T-cell (primary cell): ENCODE measurements around the gene ZNF827. TPM values are rescaled to one million over a fixed set of nuclear protein-coding genes. Genes with fewer than 3 reads are reported as not detected.

Source experiments
- ATAC-seq, 4 experiments: fragments of 200-7000 bp in 3 of 4; fragments of 150-1000 bp in 1 of 4; cut with Tn5 transposase; replicated peaks in 1 of 4; 1 replicate in 3 of 4; 2 replicates in 1 of 4; pipeline ENCODE4 v1.10.0; 2021; ENCODE audit warnings: moderate library complexity in 3 of 4, mild to moderate bottlenecking in 2 of 4, moderate number of reproducible peaks in 1 of 4
- CTCF ChIA-PET, 2 donors: fragments of 300-600 bp; sonication (Branson Sonifier 250); formaldehyde crosslinking; loops; one replicate each; lab custom pipeline; 2022; ENCODE audit warnings: antibody characterized with exemption in 2 of 2; lab: Charles Lee
- POLR2A ChIA-PET, 2 donors: fragments of 300-600 bp; sonication (Branson Sonifier 250); formaldehyde crosslinking; loops; one replicate each; lab custom pipeline; 2022; ENCODE audit warnings: antibody characterized with exemption in 2 of 2; lab: Charles Lee
- DNase-seq, 35 experiments: peaks; one replicate each; pipeline versions ENCODE4 v3.0.0 to v3.0.0-alpha.2; 2013 to 2023
- H3K27ac ChIP-seq: one replicate; pipeline ENCODE4 v1.5.1; 2013; ENCODE audit warnings: low read length
- H3K27me3 ChIP-seq, 2 experiments: replicated peaks in 1 of 2; 1 replicate in 1 of 2; 2 replicates in 1 of 2; pipeline versions ENCODE4 v1.6.1 to v1.7.0; 2013; ENCODE audit warnings: low read length in 1 of 2, mixed read lengths in 1 of 2; ENCODE audit not compliant: control insufficient read depth in 2 of 2, insufficient read depth in 2 of 2; ENCODE audit errors: extremely low read depth in 1 of 2
- H3K36me3 ChIP-seq, 2 donors: 1 replicate in 1 of 2; 2 replicates in 1 of 2; pipeline versions ENCODE4 v1.6.1 to v1.7.0; 2013; ENCODE audit warnings: low read length in 1 of 2; ENCODE audit not compliant: control insufficient read depth in 2 of 2, insufficient read depth in 1 of 2; ENCODE audit errors: extremely low read depth in 1 of 2
- H3K4me1 ChIP-seq, 2 experiments: 1 replicate in 1 of 2; 2 replicates in 1 of 2; pipeline versions ENCODE4 v1.6.1 to v1.7.0; 2013; ENCODE audit warnings: low read length in 2 of 2, mixed read lengths in 1 of 2; ENCODE audit not compliant: insufficient read depth in 2 of 2, control insufficient read depth in 1 of 2; ENCODE audit errors: extremely low read depth in 1 of 2
- H3K4me3 ChIP-seq, 2 donors: 1 replicate in 1 of 2; 2 replicates in 1 of 2; pipeline versions ENCODE4 v1.5.1 to v1.7.0; 2013; ENCODE audit warnings: mild to moderate bottlenecking in 2 of 2, low read length in 1 of 2, moderate library complexity in 1 of 2; ENCODE audit not compliant: control insufficient read depth in 1 of 2; ENCODE audit errors: extremely low read depth in 1 of 2
- H3K9me3 ChIP-seq: 2 replicates; pipeline ENCODE4 v1.7.0; 2013
- H3K27ac Mint-ChIP-seq, 2 donors: one replicate each; pipeline ENCODE4 v1.8.0; 2020 to 2021; ENCODE audit warnings: mild to moderate bottlenecking in 2 of 2, mixed read lengths in 2 of 2
- H3K27me3 Mint-ChIP-seq, 2 donors: one replicate each; pipeline ENCODE4 v1.8.0; 2021 to 2022; ENCODE audit warnings: mixed read lengths in 2 of 2
- H3K36me3 Mint-ChIP-seq: one replicate; pipeline ENCODE4 v1.8.0; 2021; ENCODE audit warnings: mixed read lengths
- H3K4me1 Mint-ChIP-seq, 3 donors: one replicate each; pipeline ENCODE4 v1.8.0; 2020 to 2022; ENCODE audit warnings: mixed read lengths in 3 of 3, mild to moderate bottlenecking in 1 of 3
- H3K4me3 Mint-ChIP-seq, 3 donors: one replicate each; pipeline ENCODE4 v1.8.0; 2020 to 2022; ENCODE audit warnings: mild to moderate bottlenecking in 3 of 3, mixed read lengths in 3 of 3, moderate library complexity in 3 of 3
- H3K9me3 Mint-ChIP-seq, 3 donors: one replicate each; pipeline ENCODE4 v1.8.0; 2020 to 2022; ENCODE audit warnings: mixed read lengths in 3 of 3
- WGBS: methylation state at CpG from one replicate; pipeline ENCODE4 v1.1.5; 2013; ENCODE audit warnings: missing lambda C conversion rate; ENCODE audit not compliant: insufficient coverage; 5-methylcytosine and 5-hydroxymethylcytosine counted together
- total RNA-seq, 35 experiments: library from RNA in 6 of 35; stranded (reverse) in 6 of 35; fragments of 120-200 nt in 1 of 35; gene quantifications; one replicate each; pipeline versions ENCODE4 v1.2.1 to v1.2.4 and lab custom pipeline; 2013 to 2026

Gene ZNF827
- total RNA-seq, 5 donors from 2014 or later (not counting 1 experiment from before 2014, with no cell fraction given): 17.3 to 24.8 (median 18.5) TPM

DNA sequence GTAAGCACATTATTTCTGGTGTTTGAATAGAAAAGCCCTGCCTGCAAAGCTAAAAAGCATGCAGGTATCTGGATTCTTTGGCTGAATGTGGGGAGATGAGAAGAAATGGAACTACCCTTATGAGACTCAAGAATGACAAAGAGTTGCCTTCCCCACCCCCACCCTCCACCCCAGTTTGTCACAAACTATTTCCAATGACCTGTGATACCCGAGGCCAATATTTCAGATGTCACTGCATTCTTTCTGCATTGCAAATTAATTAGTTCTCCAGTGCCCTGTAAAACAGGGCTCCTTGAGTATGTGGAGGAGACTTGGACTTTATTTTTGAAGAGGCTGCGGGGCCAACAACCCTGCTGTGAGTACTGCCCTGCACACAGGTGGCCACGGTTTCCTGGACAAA is 116.4 kb downstream of the ZNF827 start:
- CTCF ChIA-PET: no interaction called here
- no peak for ATAC-seq
- Mint-ChIP-seq H3K27ac (no peak overlapping the region), H3K9me3 (no peaks in the 10 kb centered on the region), H3K4me3 (no peak overlapping the region), H3K4me1 (peaks cover 0 to 7% (median 0%) of the 10 kb centered on the region in 3 donors), H3K36me3 (peaks cover 74% of the 10 kb centered on the region), H3K27me3 (no peaks in the 10 kb centered on the region)
- no peak overlapping the region for H3K27ac ChIP-seq
- POLR2A ChIA-PET: no interaction called here
- 63% methylated on average over 2 of the region's 3 CpGs for WGBS
- H3K4me3 ChIP-seq: no peak overlapping the region
- H3K4me1 ChIP-seq: no peaks in the 10 kb centered on the region
- H3K27me3 ChIP-seq: no peaks in the 10 kb centered on the region
- DNase-seq: no peak
- no peaks in the 10 kb centered on the region for H3K9me3 ChIP-seq
- peaks cover 5 to 15% of the 10 kb centered on the region in 2 donors for H3K36me3 ChIP-seq

DNA sequence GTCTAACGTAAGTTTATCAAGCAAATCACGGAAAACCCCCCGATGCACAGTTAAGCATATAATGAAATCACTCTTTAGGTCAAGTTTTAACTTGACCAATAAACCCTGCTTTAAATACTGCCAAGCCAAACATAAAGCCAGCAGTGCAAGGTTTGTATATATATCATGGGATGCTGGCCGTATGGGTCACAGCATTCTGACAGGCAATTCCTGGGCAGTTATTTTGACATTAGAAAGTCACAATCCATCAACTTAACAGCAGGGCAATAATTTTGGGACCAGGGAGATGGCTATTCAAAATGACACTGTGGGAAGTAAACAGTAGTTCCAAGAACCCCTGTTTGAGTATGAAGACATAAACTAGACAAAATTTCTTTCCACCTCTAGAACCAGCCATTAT is 116.9 kb downstream of the ZNF827 start:
- 100% methylated on average over 1 of the region's 4 CpGs for WGBS
- DNase-seq: no peak
- Histone ChIP-seq H3K36me3 (peaks cover 5 to 15% of the 10 kb centered on the region in 2 donors), H3K4me1 (no peaks in the 10 kb centered on the region), H3K27me3 (no peaks in the 10 kb centered on the region), H3K4me3 (no peak overlapping the region), H3K9me3 (no peaks in the 10 kb centered on the region), H3K27ac (no peak overlapping the region)
- CTCF ChIA-PET: interaction anchor here in 1 of 2 donors (0.8 kb wide), 1 partner anchor 21 kb away, joined by 3 read pairs; no protein-coding TSS in a partner anchor
- ATAC-seq: no peak
- Mint-ChIP-seq H3K27me3 (no peaks in the 10 kb centered on the region), H3K36me3 (peaks cover 76% of the 10 kb centered on the region), H3K4me1 (peaks cover 0 to 7% (median 0%) of the 10 kb centered on the region in 3 donors), H3K9me3 (no peaks in the 10 kb centered on the region), H3K27ac (no peak overlapping the region), H3K4me3 (no peak overlapping the region)
- POLR2A ChIA-PET: interaction anchor here in 1 of 2 donors (0.6 kb wide), 1 partner anchor 11 kb away, joined by 4 read pairs; no protein-coding TSS in a partner anchor

DNA sequence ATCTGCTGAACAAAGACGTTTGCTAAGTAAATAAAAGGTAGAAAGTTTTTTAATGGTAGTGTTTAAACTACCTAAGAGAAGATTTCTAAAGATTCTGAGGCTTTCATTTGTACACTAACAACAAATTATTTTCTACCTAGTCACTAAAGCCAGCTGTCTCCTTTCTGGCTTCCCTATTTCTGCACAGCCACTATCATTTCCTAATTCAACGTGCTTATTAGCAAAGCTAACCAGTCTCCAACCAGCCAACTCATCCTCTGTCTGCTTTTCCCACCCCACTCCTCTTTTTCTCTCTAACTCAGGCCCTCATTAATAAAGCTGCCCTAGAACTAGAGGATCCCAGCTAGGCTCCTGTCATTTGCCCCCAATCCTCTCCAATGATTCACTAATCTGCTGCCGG is 118.2 kb downstream of the ZNF827 start:
- Mint-ChIP-seq H3K36me3 (peaks cover 79% of the 10 kb centered on the region), H3K27ac (no peak overlapping the region)
- H3K27ac ChIP-seq: no peak overlapping the region

DNA sequence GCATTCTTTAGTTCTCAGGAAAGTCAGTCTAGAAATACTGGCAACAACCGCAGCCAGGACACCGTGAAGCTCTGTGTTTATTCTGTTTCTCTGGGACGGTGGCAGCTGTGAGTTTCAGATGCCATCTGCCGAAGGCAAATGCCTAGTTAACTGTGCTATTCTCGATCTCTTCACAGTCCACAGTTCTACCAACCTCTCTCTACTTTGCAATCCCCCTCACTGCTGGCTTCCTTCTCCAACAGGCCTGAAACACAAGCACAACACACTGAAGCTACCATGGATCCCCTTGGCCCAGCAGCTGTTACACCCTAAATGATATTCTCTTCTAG is 118.8 kb downstream of the ZNF827 start:
- ChIA-PET CTCF (no interaction called here), POLR2A (no interaction called here)
- H3K9me3 ChIP-seq: no peaks in the 10 kb centered on the region
- Mint-ChIP-seq H3K27me3 (no peaks in the 10 kb centered on the region), H3K36me3 (peaks cover 79% of the 10 kb centered on the region), H3K4me1 (peaks cover 0 to 2% (median 0%) of the 10 kb centered on the region in 3 donors), H3K4me3 (no peak overlapping the region), H3K27ac (no peak overlapping the region), H3K9me3 (no peaks in the 10 kb centered on the region)
- no peak overlapping the region for H3K27ac ChIP-seq
- 100% methylated on average over 5 of the region's 5 CpGs for WGBS
- H3K4me3 ChIP-seq: no peak overlapping the region
- H3K27me3 ChIP-seq: no peaks in the 10 kb centered on the region
- DNase-seq: no peak
- H3K36me3 ChIP-seq: peaks cover 5 to 19% of the 10 kb centered on the region in 2 donors
- no peaks in the 10 kb centered on the region for H3K4me1 ChIP-seq
- ATAC-seq: no peak

More for the DNA sequence above, 118.2 kb downstream of the ZNF827 start:
- WGBS: 90% methylated on average over 2 of the region's 3 CpGs
- ChIA-PET CTCF (no interaction called here), POLR2A (no interaction called here)
- Histone ChIP-seq H3K9me3 (no peaks in the 10 kb centered on the region), H3K27me3 (no peaks in the 10 kb centered on the region), H3K36me3 (peaks cover 5 to 19% of the 10 kb centered on the region in 2 donors), H3K4me1 (no peaks in the 10 kb centered on the region), H3K4me3 (no peak overlapping the region)
- DNase-seq (no peak), ATAC-seq (no peak)
- H3K4me3 Mint-ChIP-seq: no peak overlapping the region
- H3K4me1 Mint-ChIP-seq: peaks cover 0 to 7% (median 0%) of the 10 kb centered on the region in 3 donors
- H3K27me3 Mint-ChIP-seq: no peaks in the 10 kb centered on the region
- no peaks in the 10 kb centered on the region for H3K9me3 Mint-ChIP-seq

DNA sequence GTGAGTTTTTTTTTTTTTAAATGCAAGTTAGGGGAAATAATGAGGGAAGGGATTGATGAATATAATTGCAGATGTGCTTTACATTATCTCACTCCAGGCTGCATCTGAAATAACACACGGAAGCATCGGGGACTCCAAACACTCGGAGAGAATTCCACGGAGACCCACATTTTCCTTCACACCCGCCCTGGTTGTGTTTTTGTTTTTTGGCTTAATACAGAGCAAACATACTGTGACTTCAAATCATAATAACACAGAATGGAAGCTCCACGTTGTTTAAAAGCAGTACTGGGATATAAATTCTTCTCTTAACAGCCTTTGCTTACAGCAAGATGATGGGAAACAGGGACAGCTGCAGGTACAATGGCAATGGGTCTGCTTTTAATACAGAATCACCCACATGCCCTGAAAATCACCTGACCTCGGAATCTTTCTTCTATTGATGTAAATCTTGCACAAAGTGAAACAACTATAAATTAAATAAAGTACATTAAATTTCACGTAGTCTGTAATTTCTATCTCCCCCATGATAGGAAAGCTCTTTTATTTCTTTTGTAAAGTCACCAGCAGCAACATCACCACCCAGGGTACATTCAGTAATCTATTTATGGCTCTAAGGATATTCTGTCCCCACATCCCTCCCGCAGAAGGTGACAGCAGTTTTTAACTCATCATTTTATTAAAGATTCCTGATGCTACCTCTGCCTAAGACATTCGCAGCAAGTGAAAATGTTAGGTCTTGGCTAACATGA is 119.3 kb downstream of the ZNF827 start:
- DNase-seq (no peak), ATAC-seq (no peak)
- Histone ChIP-seq H3K4me1 (no peaks in the 10 kb centered on the region), H3K27me3 (no peaks in the 10 kb centered on the region), H3K4me3 (no peak overlapping the region), H3K36me3 (peaks cover 5 to 20% of the 10 kb centered on the region in 2 donors), H3K9me3 (no peaks in the 10 kb centered on the region), H3K27ac (no peak overlapping the region)
- H3K4me1 Mint-ChIP-seq: no peaks in the 10 kb centered on the region
- H3K27ac Mint-ChIP-seq: no peak overlapping the region
- peaks cover 80% of the 10 kb centered on the region for H3K36me3 Mint-ChIP-seq
- H3K4me3 Mint-ChIP-seq: no peak overlapping the region
- CTCF ChIA-PET: interaction anchor here in 1 of 2 donors (0.6 kb wide), 1 partner anchor 203 kb away, joined by 5 read pairs; no protein-coding TSS in a partner anchor
- POLR2A ChIA-PET: no interaction called here
- H3K9me3 Mint-ChIP-seq: no peaks in the 10 kb centered on the region
- no peaks in the 10 kb centered on the region for H3K27me3 Mint-ChIP-seq
- 100% methylated on average over 1 of the region's 10 CpGs for WGBS

DNA sequence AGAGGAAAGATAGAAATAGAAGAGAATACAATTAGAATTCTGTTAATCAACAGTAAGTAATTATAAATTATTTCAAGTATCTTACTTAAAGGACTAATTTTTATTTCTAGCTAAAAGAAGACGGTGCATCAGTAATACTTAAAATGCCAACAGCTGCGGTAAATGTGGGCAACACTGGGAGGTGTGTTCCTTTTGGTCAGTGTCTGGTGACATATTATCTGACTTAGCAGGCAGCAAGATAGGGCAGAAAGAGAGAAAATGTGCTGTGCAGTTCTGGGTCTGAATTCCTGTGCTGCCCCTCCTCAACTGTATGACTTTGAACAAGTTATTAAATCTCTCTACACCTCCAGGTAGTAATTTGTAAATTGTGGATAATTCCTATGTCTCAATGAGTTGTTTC is 120.6 kb downstream of the ZNF827 start:
- H3K27ac ChIP-seq: no peak overlapping the region
- no peak overlapping the region for H3K4me3 ChIP-seq
- Mint-ChIP-seq H3K27ac (no peak overlapping the region), H3K9me3 (no peaks in the 10 kb centered on the region), H3K36me3 (peaks cover 81% of the 10 kb centered on the region), H3K27me3 (no peaks in the 10 kb centered on the region), H3K4me1 (no peaks in the 10 kb centered on the region), H3K4me3 (no peak overlapping the region)
- WGBS: no CpG with 5 or more reads among the region's 2 CpGs
- H3K4me1 ChIP-seq: no peaks in the 10 kb centered on the region
- ChIA-PET POLR2A (no interaction called here), CTCF (no interaction called here)
- no peaks in the 10 kb centered on the region for H3K9me3 ChIP-seq
- DNase-seq: no peak
- H3K36me3 ChIP-seq: peaks cover 3 to 27% of the 10 kb centered on the region in 2 donors
- no peaks in the 10 kb centered on the region for H3K27me3 ChIP-seq
- no peak for ATAC-seq
